NCI-H1930 (cell line): Measurements from ENCODE around the gene SIAH2.
"Not testable (repeated sequence)": the region's sequence is repeated elsewhere in the genome, so short reads cannot be mapped to it uniquely, and the experiment has no call there.

ENCODE experiments used
- DNase-seq, 2 experiments: peaks; one replicate each; lab custom pipeline; 2025; lab: John Stamatoyannopoulos, UW

SIAH2 gene, protein sequence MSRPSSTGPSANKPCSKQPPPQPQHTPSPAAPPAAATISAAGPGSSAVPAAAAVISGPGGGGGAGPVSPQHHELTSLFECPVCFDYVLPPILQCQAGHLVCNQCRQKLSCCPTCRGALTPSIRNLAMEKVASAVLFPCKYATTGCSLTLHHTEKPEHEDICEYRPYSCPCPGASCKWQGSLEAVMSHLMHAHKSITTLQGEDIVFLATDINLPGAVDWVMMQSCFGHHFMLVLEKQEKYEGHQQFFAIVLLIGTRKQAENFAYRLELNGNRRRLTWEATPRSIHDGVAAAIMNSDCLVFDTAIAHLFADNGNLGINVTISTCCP

DNA sequence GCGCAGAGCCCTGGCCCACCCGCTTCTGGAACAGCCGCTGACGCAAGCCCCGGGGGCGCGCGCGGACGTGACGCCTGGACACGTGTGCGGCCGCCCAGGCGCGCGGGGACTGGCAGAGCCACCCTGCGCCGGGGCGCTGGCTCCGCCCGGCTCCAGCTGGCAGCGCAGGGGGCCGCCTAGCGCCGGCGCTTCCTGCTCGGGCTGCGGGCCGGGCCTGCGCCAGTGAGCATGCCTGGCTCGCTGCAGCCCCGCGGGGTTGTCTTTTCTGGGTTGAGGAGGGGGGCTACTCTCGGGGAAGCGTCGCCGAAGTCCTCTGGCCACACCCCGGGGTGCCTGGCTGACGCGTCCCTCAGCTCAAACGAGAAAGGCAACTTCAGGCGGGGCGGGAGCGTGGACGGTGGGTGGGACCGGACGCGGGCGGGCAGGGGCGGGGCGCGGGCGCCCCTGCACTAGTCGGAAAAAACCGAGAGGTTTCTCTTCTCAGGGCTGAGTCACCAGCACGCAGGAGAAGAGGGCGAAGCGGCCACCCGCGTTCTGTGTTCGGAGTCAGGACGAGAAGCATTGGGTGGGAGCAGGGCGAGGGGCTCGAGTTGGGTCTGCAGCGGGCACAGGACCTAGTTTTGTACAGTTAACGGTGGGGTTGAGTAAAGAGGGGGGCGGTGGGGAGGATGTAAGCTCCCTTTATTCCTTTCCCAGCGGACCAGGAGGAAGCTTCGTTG, at the start of gene SIAH2:
Gene SIAH2, minus strand, starts transcription at position 48 of the 719 bp plus-strand sequence. CDS start 320 bp downstream, outside the sequence.
- peak; percentile 75 to 86 for DNase-seq

DNA sequence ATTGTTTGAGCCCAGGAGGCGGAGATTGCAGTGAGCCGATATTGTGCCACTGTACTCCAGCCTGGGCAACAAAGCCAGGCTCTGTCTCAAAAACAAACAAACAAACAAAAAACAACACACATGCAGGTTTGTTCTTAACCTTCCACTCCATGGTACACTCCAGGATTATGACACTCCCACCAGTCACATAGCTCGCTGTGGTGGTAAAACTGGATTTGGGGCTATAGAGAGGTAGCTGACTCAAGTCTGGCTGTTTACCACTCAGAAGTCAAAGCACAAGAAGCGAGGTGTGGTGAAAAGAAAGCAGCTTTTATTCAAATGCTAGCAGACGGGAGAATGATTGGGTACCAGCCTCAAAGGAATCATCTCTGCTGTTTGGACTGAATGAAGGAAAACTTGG, 49.0 kb upstream of the SIAH2 start:
- no peak for DNase-seq

DNA sequence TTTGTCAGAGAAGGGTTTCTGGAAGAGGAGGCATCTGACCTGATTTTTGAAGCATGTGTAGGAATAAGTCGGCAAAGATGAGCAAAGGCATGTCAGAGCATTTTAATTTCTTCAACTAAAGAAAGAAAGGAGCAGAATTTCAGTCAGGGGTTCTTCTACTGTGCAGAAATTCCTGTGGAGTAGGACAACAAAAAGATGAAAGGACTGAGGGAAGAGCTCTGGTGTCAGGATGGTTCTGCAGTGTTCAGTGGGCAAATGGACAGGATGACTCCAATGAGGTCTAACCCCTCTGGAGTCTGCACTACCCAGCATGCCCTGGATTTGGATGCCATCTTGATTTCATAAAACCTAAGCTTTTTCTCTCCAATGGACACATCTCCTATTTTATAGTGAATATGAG, 47.7 kb upstream of the SIAH2 start:
- no peak for DNase-seq

DNA sequence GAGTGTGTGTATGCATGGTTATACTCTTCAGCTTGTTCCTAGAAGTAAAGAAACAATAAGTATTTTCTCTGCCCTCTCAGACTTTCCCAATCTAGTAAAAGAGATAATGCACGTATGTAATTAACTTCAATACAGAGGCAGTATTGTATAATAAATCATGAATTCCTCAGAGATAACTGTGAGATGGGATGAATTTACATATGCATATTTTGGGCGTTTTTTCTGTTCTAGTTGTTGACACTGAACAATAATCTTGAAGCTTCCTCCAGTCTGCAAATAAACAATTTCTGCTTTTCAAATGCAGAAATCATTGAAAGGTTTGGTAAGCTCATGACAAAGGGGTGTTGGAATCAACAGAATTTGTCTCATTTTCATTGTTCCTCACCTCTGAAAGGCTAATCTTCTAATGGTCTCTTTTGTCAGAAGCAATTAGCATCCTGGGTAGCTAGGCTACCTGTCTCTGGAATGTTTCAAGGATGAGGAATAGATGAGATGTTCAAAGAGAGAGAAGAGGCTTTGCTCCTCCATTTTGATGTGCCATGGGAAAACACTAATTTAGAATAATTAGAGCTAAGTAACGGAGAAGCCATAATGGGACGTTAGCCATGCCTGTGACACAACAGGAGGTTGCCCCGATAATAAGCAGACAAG, 43.3 kb upstream of the SIAH2 start:
- peak; percentile 42 to 77 for DNase-seq

DNA sequence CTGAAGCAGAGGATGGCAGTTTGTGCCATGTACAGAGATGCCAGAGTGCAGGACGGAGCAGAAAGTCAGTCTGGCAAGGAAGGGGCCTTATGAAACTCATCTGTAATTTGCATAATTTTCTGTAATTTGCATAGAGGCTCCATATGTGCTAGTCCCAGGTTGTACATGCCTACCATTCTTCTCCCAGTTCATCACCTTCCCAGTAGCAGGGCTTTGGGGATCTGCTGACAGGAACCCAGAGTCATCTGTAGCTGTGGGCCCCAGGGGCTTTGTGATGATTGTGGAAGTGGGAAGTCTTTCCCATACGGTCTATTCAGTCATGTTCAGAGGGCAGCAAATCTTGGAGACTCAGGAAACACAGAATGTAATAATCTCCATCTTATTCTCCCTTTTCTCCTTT, 42.4 kb upstream of the SIAH2 start:
- no peak for DNase-seq

DNA sequence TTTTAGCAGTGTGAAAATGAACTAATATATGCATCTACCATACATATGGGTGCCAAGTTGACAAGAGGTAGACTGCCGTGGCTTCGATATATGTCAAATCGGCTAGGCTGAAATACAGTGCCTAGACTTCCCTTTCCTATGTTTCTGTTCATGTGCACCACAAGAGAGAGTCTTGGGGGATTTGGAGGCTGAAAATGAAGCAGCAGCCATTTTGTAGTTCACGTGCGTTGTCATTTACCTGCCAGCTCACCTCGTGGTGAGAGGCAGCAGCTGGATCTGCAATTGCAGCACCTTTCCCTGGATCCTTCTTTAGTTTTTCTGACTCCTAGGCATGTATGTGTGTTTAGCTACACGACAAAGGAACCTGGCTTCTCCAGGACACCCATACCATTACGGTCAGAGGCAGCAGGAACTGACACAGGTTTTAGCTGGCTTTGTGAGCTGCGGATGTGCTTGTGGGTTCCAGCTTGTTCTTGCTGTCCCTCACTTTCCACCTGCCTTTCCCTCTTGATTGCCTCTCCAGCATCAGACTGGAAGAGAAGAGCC, 40.5 kb upstream of the SIAH2 start:
- DNase-seq = no peak

DNA sequence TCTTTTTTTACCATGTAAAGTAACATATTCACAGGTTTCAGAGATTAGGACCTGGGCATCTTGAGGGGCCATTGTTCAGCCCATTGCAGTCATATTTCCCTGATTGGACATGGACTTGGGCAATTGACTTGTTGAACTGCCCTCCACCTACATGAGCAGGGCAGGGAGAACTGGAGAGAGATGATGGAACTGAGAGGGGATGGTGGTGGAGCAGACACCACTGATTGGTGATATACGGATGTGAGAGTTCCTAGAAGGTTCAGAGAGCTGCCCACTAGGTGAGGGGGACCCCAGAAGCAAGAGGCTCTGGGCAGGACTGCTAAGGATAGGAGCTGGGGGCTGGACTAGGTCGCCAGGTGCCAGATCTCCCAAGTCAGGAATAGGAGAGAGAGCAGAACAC, 37.8 kb upstream of the SIAH2 start:
- no peak for DNase-seq

DNA sequence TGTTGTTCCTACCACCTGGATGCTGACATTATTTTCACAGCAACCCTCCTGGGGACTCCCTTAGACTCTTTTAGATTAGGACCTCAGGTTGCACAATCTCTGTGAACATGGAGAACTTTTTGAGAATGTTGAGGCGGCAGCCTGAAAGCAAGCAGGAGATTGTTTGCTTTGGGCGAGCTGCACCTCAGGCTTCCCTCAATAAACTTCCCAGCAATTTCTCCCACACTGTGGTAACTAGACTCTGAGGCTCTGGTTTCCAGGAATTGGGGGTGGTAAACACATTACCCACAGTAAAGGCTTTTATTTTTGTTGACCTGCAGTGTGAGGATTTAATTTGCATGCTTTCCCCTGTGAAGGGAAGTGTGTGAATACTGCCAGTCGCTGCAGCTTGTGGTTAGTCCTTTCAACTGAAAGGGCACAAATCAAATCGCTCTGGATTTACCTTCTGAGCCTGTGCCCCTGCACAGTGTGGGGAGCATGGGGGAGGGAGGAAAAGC, 35.2 kb upstream of the SIAH2 start:
- DNase-seq = no peak

DNA sequence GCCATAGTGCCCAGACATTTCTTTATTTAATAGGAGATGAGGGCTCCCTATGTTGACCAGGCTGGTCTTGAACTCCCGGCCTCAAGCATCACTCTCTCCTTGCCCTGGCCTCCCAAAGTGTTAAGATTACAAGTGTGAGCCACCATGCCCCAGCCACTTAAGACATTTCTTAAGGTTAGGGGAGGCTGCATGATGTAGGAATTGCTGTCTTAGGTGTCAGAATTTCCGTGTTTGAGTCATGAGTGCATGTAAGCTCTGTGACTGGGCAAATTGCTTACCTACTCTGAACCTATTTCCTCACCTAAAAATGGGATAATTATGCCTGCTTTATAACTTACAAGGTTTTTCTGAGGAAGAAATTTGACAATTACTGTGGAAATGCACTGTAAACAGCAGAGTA, 34.2 kb upstream of the SIAH2 start:
- no peak for DNase-seq

DNA sequence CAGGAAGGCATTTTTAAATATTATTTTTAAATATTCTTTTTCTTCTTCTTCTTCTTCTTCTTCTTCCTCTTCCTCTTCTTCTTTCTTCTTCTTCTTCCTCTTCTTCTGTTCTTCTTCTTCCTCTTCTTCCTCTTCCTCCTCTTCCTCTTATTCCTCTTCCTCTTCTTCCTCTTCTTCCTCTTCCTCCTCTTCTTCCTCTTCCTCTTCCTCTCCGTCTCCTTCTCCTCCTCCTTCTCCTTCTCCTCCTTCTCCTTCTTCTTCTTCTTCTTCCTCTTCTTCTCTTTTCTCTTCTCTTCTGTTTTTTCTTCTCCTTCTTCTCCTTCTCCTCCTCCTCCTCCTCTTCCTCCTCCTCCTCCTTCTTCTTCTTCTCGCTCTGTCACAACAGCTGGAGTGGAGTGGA, 33.6 kb upstream of the SIAH2 start:
- not testable (repeated sequence) for DNase-seq

DNA sequence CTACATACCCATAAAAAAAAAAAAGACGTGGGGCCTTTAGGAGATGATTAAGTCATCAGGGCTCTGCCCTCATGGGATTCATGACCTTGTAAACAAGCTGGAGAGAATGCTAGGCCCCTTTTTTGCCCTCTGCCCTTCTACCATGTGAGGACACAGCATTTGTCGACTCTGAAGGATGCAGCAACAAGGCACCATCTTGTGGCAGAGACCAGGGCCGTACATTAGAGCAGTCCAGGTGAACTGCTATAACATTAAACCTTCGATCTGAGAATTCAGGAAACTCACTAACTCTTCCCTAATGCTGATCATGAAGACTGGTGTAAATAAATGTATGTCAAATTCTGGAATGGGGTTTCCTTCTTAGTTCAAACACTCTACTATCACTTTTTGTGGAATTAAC, 30.7 kb upstream of the SIAH2 start:
- DNase-seq = no peak

DNA sequence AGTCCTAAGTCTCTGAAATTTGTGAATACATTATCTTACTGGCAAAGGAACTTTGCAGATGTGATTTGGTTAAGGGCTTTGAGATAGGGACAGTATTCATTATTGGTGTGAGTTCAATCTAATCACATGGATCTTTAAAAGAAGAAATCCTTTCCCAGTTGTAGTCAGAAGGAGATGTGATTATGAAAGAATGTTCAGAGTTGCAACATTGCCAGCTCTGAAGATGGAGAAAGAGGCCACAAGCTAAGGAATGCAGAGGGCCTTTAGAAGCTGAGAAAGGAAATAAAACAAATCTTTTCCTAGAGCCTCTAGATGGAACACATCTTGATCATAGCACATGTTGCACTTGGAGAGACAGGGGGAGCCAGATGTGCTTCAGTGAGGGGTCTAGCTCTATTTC, 27.7 kb upstream of the SIAH2 start:
- DNase-seq = no peak

DNA sequence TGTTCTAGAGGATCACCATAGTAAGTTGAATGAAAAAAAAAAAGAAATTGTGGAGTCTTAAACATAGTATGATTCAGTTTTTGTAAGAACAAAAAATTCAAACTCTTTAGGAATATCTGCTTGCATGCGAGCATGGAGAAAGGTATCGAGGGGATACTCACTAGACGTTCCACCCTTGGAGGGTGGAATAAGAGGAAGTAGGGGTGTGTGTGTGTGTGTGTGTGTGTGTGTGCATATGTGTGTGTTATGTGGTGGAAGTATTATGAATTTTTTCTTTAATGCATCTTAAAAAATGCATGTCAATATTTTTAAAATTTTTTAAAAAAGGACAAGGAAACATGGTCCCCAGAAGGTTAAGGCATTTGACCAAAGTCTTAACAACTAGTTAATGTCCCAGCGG, 26.5 kb upstream of the SIAH2 start:
- DNase-seq = no peak

DNA sequence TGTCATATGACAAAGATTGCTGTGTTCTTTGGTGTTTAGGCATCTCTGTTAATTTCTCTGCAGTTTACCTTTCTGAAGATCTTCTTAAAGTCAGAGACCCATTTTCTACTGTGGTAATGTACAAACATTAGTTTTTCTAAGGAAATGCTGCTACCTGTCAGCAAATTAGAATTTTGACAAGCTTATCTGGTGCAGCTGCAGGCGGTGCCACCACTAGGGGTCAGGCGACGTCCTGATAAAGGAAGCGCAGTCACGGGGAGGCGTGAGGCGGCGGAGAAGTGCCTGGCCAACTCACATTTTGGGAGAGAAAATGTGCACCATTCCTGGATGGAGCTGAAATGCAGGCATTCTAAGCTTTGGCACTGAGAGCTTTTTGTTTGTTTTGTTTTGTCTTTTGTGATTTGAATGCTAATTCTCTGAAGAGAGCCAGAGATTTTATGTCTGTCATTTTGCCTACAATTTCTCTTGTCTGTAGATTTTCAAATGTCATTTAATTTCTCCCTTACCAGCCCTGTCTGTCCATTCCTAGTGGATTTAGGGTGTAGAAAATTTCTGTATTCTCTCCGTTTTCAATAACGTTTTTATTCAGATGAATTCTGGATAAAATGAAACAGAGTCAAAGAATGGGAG, 24.9 kb upstream of the SIAH2 start:
- DNase-seq = peak; percentile 39 to 65

DNA sequence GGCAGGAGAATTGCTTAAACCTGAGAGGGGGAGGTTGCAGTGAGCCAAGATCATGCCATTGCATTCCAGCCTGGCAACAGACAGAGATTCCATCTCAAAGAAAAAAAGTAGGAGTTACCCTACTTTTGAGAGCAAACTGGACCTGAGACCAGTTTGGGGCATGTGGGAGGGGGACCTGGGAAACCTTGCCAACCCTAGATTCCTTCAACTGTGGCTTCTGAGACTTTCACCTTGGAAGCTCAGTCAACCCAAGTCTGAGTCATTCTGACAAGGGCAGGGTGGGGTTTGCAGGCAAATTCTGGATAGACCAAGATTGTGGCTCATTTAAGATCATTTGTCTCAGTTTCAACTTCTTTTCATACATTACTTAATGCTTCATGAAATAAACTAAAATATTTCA, 23.8 kb upstream of the SIAH2 start:
- no peak for DNase-seq

DNA sequence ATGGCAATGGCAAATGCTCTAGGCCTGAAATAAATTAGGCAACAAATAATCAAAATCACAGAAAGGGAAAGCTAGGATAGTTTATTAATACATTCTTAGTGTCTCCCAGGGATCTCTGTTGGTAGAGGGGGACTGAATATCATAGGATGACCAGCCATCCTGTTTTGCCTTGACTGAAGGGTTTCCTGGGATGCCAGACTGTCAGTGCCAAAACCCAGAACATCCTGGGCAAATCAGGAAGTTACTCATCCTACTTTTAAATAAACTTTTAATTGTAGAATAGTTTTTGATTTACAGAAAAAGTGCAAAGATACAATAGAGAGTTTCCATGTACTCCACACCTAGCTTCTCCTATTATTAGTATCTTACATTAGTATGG, 21.8 kb upstream of the SIAH2 start:
- DNase-seq = no peak

DNA sequence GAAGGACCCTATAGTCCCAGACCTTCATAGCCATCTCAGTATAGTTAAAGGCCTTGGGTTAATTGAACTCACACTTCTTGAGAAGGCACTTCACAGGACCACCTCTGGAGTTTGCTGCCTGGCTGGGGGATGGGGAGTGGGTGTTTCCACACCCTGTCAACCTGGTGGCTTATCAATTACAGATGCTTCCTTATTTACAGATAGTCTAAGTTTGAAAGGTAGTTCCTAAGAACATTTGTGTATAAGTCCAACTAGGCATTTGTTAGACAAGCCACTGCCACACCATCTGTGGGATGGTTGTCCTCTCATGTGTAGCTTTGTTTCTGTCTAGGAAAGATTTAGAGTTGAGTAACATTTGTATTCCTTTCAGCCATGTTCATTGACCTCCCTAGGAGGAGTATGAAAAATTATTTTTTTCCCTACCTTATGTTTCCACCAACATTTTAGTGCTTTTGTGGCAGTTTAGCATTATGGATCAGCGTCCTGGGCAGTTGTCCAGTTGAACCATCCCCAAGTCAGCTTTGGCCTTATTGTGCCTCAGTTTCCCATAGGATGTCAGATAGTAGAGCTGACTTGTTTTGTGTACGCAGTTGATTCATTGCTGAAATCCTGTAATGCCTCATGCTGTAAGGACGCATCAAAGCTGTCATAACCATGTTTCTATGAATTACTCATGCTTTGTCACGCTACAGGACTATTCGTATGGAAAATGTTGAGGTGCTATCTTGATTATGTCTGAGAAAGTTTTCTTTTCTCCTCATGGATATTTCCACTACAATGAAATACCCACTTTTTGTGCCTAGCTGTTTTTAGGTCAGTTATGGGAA, 21.2 kb upstream of the SIAH2 start:
- no peak for DNase-seq

DNA sequence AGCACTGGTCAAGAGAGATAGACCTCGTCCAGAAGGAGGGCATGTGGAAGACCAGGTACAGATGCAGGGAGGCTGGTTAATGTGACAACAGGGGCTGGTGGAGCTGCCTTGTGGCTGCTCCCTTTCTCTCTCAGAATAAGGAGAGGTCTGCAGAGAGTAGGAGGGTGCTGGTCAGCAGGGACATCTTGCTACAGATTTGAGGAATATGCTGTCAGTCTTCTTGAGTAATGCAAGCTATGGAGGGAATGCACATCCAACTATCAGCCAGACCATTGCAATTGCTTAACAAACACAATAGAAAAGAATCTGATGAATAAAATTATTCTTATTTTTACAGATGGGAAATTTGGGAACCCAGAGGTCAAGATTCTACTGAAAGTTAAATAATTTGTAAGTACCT, 20.3 kb upstream of the SIAH2 start:
- DNase-seq = no peak

DNA sequence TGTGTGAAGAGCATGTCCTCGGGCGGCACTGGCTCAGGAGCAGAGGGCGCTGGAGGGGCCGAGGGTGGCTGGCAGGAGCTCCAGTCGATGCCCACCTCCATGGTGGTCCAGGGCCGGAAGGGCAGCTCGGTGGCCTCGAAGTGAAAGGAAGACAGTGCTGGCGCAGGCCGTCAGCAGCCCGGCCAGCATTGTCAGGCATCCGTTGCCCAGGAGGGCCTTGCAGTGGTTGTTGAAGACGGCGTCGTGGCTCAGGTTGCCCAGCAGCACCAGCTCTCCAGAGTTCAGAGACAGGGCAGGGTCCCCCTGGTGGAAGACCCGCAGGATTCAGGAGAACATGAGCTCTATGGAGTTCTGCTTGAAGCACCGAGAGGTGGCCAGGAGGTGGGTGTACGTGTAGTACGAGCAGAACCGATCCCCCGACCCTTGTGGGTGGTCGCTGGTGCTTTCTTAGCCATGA, 16.5 kb upstream of the SIAH2 start:
- no peak for DNase-seq

DNA sequence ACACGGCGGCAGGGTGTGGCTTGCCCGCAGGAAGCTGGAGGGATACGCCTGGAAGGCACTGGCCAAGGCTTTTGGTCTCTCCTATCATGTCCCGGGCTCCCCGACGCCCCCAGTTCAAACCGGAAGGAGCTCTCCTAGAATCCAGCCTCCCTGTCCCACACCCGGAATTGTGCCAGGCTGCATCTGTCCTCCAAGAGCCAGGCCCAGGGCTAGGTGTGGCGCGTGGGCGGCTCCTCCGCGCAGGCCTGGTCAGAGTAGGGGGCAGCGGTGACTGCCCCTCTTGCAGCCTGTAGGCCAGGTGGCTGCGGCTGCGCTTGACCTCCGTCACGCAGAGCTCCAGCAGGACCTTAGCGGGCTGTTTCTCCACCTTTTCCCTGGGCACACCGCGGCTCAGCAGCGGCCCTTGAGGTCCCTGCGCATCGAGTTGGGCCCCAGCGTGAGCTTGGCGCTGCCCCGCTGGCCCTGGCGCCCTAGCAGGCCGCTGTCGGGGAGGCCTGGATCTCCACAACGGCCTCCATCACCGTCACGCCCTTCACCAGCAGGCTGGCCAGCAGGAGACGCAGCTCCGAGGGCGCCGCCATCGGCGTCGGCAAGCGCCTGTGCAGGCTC, 15.9 kb upstream of the SIAH2 start:
- DNase-seq = no peak
